ENCODE measurements around the gene ALDH3A2.

GRCh38 chr17:19707728-19708221 lies 59.2 kb downstream of the ALDH3A2 start:
- no peak for TF ChIP-seq CTCF (IDR thresholded peaks at IDR 0.05)
- TF ChIP-seq POLR2A (IDR thresholded peaks at IDR 0.05) = no peak
